Measurements from ENCODE around the gene CCDC81. TPM values are rescaled to one million over a fixed set of nuclear protein-coding genes. Genes with fewer than 3 reads are reported as not detected.

CCDC81 gene
- polyA plus RNA-seq, 1 donor, result 0.85 TPM

DNA sequence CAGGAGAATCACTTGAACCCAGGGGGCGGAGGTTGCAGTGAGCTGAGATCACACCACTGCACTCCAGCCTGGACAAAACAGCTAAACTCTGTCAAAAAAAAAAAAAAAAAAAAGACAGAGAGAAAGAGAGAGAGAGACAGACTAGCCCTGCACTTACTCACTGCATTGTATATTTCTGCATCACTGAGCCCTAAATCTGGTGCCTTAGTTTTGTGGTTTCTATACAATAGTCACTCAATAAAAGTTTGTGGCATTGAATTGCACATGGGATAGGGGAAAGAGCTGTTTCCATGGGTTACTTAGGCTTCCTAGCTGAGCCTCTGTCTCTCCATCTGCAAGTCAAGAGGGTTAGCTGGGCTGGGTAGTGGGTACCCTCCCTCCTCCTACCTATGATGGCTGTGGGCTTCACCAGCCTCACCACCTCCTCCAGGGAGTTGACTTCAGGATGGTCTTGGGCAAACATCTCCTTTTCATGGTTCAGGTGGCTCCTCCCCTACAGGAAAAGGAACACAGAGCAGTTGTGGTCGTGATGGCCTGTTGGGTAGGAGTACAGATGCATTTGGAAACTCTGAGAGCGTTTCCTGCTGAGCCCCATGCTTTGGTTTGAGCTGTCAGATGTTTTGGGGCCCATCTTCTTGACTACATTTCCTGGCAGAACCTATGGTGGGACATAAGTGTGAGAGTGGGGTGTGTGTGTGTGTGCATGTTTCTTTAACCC, 73.2 kb downstream of the CCDC81 start:
- no peaks in the 10 kb centered on the region for H3K4me1 ChIP-seq (ENCODE audit: control insufficient read depth, insufficient read depth, low read length)
- no peaks in the 10 kb centered on the region for H3K9me3 ChIP-seq (ENCODE audit: control insufficient read depth, low read depth, low read length)
- H3K36me3 ChIP-seq (ENCODE audit: control insufficient read depth, insufficient read depth, low read length), result peaks cover 11% of the 10 kb centered on the region
- no peak overlapping the region for H3K27ac ChIP-seq (ENCODE audit: low read length)
- H3K27me3 ChIP-seq (ENCODE audit: control insufficient read depth, insufficient read depth, low read length), result no peaks in the 10 kb centered on the region
- 100% methylated on average over 1 of the region's 3 CpGs for WGBS (ENCODE audit: insufficient coverage, low lambda C conversion rate)
- DNase-seq, result no peak
- no peak overlapping the region for H3K4me3 ChIP-seq (ENCODE audit: low read length)

DNA sequence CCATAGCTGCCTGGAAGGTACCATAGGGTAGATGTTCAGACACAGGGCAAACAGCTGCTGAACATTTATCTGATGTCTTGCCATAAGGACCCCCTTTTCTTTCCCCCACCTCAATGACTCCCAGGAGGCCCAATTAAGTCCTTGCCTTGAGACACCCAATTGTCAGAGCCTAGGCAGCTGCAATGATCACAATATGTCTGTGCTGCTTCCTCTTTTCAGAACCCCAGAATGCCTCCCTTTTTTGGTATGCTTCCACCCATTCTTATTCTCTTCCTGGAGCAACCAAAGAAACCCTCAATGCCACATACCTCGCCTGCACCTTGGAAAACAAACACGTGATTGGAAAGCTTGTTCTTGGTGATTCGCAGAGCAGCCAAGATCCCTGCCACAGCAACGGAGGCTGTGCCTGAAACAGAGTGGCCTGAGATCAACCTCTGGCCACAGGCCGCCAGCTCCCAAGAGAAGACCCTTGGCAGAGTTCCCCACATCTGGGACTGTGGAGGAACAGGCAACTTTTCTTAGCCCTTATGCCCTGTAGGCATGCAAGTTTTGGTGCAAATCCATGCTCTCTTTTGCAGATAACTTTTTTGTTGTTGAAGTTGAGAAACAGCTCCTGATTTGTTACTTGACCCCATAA, 75.4 kb downstream of the CCDC81 start:
- H3K27ac ChIP-seq (ENCODE audit: low read length), result no peak overlapping the region
- DNase-seq, result no peak
- no peaks in the 10 kb centered on the region for H3K9me3 ChIP-seq (ENCODE audit: control insufficient read depth, low read depth, low read length)
- H3K4me3 ChIP-seq (ENCODE audit: low read length), result no peak overlapping the region
- no CpG with 5 or more reads among the region's 5 CpGs for WGBS (ENCODE audit: insufficient coverage, low lambda C conversion rate)
- no peaks in the 10 kb centered on the region for H3K27me3 ChIP-seq (ENCODE audit: control insufficient read depth, insufficient read depth, low read length)
- H3K36me3 ChIP-seq (ENCODE audit: control insufficient read depth, insufficient read depth, low read length), result peaks cover 6% of the 10 kb centered on the region
- no peaks in the 10 kb centered on the region for H3K4me1 ChIP-seq (ENCODE audit: control insufficient read depth, insufficient read depth, low read length)

DNA sequence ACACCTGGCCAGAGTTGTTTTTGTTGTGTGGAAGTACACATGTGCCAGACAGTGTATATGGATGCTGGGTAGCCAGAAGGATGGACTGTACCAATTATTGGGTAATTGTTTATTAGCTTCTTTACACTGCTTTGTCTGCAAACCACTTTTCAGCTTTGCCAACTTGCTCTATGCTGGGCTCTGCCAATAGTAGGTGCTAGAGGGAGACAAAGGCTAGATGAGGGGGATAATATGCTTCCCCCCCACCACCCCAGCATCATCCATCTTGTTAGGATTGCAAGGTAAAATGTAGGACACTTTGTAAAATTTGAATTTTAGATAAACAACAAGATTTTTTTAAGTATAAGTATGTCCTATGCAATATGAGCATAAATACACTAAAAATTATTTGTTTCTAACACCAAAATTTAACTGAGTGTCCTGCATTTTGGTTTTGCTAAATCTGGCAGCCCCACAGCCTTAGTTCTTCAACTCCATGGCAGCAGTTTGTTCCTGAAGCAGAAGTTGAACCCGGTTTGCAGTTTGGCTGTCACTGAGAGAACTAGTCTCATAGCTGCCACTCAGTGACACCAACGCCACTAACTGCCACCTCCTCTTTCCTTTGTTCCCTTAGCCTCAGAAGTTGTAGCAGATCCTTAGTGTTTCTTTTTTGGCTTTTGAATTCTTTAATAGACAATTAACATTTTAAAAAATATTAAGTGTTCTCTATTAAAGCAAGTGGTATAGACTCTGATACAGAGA, 78.8 kb downstream of the CCDC81 start:
- no peaks in the 10 kb centered on the region for H3K4me1 ChIP-seq (ENCODE audit: control insufficient read depth, insufficient read depth, low read length)
- H3K27ac ChIP-seq (ENCODE audit: low read length), result no peak overlapping the region
- no peak for DNase-seq
- no peaks in the 10 kb centered on the region for H3K27me3 ChIP-seq (ENCODE audit: control insufficient read depth, insufficient read depth, low read length)
- no peaks in the 10 kb centered on the region for H3K9me3 ChIP-seq (ENCODE audit: control insufficient read depth, low read depth, low read length)
- WGBS (ENCODE audit: insufficient coverage, low lambda C conversion rate), result no CpG with 5 or more reads among the region's 2 CpGs
- H3K36me3 ChIP-seq (ENCODE audit: control insufficient read depth, insufficient read depth, low read length), result no peaks in the 10 kb centered on the region
- no peak overlapping the region for H3K4me3 ChIP-seq (ENCODE audit: low read length)

DNA sequence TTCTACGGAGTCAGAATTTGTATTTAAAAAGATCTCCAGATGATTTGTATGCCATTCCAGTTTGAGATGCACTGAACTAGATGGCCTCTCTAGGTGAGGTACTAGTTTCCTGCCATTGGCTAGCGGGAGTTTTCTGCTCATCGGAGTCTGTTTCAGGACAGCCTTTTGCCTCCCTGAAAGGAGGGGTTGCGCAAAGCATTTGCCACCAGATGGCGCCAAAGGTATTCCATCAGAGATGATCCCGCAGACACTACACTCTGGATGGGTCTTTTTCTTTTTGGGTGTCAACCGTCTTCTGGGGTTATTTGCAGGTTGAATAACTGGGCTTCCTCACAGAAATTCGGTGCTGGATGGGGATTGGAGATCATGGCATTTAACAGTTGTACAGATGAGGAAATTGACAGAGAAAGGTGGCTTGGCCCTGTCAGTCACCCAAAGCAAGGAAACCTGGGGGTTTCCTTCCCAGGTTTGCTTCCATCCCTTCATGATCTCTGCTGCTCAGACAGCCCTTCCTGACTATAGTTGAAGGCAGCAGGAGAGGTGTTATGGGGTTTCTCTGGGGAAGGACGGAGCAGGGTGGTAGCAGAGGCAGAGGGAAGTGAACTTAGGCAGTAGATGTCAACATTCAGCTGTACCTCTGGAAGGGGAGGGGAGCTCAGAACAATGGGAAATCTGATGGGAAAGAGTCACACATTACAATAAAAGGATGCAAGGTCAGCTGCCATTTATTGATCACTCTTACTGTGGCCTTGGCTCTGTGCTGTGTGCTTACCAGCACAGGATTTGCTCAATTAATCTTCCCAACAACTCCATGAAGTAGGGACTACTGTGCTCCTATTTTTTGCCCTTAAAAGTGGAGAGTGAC, 81.6 kb downstream of the CCDC81 start:
- H3K27me3 ChIP-seq (ENCODE audit: control insufficient read depth, insufficient read depth, low read length), result no peaks in the 10 kb centered on the region
- no peaks in the 10 kb centered on the region for H3K9me3 ChIP-seq (ENCODE audit: control insufficient read depth, low read depth, low read length)
- no peak overlapping the region for H3K27ac ChIP-seq (ENCODE audit: low read length)
- H3K4me1 ChIP-seq (ENCODE audit: control insufficient read depth, insufficient read depth, low read length), result no peaks in the 10 kb centered on the region
- peak; percentile 57 to 66 for DNase-seq
- WGBS (ENCODE audit: insufficient coverage, low lambda C conversion rate), result 33% methylated on average over 1 of the region's 9 CpGs
- H3K4me3 ChIP-seq (ENCODE audit: low read length), result no peak overlapping the region
- no peaks in the 10 kb centered on the region for H3K36me3 ChIP-seq (ENCODE audit: control insufficient read depth, insufficient read depth, low read length)

DNA sequence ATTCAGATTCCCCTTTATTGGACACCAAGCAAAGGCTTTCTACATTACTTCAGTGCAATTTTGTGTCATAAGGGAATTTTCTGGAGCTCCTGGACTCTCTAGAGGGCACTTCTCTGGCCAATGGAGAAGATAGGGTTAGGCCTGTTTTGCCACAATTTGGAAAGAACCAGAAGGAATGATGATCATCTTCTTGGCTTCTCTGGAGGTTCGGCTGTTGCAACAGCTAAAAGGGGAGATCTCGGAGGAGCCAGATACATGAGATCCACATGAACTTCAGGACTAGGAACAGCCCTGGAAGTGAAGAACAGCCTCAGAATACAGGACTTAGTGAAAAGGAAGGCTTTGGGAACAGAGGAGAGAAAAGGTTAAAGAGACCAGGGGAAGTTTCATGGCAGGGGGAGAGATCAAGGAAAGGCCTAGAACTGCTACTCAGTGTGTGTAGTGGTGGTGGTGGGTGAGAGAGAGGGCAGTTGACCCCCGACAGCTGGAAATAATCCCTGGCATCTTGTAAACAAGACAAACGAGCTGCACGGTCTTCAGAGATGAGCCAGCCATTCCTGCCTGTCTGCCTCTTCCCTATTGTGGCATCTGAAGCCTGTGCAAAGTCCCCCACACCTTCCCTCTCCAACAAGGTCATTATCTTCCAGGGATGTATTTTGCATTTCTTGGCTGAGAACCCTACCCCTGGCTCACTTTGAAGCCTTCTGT, 83.8 kb downstream of the CCDC81 start:
- peaks cover 2% of the 10 kb centered on the region for H3K36me3 ChIP-seq (ENCODE audit: control insufficient read depth, insufficient read depth, low read length)
- no peak overlapping the region for H3K27ac ChIP-seq (ENCODE audit: low read length)
- no peaks in the 10 kb centered on the region for H3K4me1 ChIP-seq (ENCODE audit: control insufficient read depth, insufficient read depth, low read length)
- WGBS (ENCODE audit: insufficient coverage, low lambda C conversion rate), result no CpG with 5 or more reads among the region's 5 CpGs
- no peaks in the 10 kb centered on the region for H3K9me3 ChIP-seq (ENCODE audit: control insufficient read depth, low read depth, low read length)
- H3K27me3 ChIP-seq (ENCODE audit: control insufficient read depth, insufficient read depth, low read length), result no peaks in the 10 kb centered on the region
- H3K4me3 ChIP-seq (ENCODE audit: low read length), result no peak overlapping the region
- DNase-seq, result no peak

DNA sequence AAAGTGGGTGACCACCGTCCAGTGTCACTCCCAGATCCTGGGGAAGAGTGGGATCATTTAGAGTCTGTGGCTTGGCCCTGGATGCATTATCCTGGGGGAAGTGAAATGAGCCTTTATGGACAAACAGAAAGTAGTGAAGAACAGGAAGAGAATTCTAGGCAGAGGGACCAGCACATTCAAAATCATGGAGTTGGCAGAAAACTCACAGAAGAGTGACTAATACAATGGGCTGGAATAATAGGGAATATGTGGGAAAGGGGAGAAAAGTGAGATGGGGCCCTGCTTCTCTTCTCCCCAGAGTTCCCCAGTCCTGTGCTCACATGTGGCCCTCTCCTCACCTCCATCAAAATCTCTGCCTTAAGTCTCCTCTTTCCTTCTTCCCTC, 84.3 kb downstream of the CCDC81 start:
- peaks cover 2% of the 10 kb centered on the region for H3K36me3 ChIP-seq (ENCODE audit: control insufficient read depth, insufficient read depth, low read length)
- WGBS (ENCODE audit: insufficient coverage, low lambda C conversion rate), result 100% methylated on average over 1 of the region's 1 CpG
- H3K4me1 ChIP-seq (ENCODE audit: control insufficient read depth, insufficient read depth, low read length), result no peaks in the 10 kb centered on the region
- no peak overlapping the region for H3K27ac ChIP-seq (ENCODE audit: low read length)
- no peaks in the 10 kb centered on the region for H3K9me3 ChIP-seq (ENCODE audit: control insufficient read depth, low read depth, low read length)
- no peak for DNase-seq
- H3K27me3 ChIP-seq (ENCODE audit: control insufficient read depth, insufficient read depth, low read length), result no peaks in the 10 kb centered on the region
- H3K4me3 ChIP-seq (ENCODE audit: low read length), result no peak overlapping the region

GRCh38 chr11:86459682-86460460, 85.2 kb downstream of the CCDC81 start:
- no CpG with 5 or more reads among the region's 3 CpGs for WGBS (ENCODE audit: insufficient coverage, low lambda C conversion rate)
- Histone ChIP-seq H3K4me1 (ENCODE audit: control insufficient read depth, insufficient read depth, low read length) (no peaks in the 10 kb centered on the region), H3K27me3 (ENCODE audit: control insufficient read depth, insufficient read depth, low read length) (no peaks in the 10 kb centered on the region), H3K36me3 (ENCODE audit: control insufficient read depth, insufficient read depth, low read length) (peaks cover 2% of the 10 kb centered on the region), H3K27ac (ENCODE audit: low read length) (no peak overlapping the region), H3K9me3 (ENCODE audit: control insufficient read depth, low read depth, low read length) (no peaks in the 10 kb centered on the region), H3K4me3 (ENCODE audit: low read length) (no peak overlapping the region)
- no peak for DNase-seq

- no peaks in the 10 kb centered on the region for H3K27me3 ChIP-seq (ENCODE audit: control insufficient read depth, insufficient read depth, low read length)
- peaks cover 2% of the 10 kb centered on the region for H3K36me3 ChIP-seq (ENCODE audit: control insufficient read depth, insufficient read depth, low read length)
- no peak overlapping the region for H3K27ac ChIP-seq (ENCODE audit: low read length)
- WGBS (ENCODE audit: insufficient coverage, low lambda C conversion rate), result 100% methylated on average over 1 of the region's 9 CpGs
- H3K4me3 ChIP-seq (ENCODE audit: low read length), result no peak overlapping the region
- no peaks in the 10 kb centered on the region for H3K4me1 ChIP-seq (ENCODE audit: control insufficient read depth, insufficient read depth, low read length)
- DNase-seq, result no peak
- H3K9me3 ChIP-seq (ENCODE audit: control insufficient read depth, low read depth, low read length), result no peaks in the 10 kb centered on the region
Observed at GRCh38 chr11:86460461-86461385, 86.0 kb downstream of the CCDC81 start.

Data from large intestine (tissue), 3 donors.